ENCODE data around the gene SH2D6.

Gene SH2D6

DNA sequence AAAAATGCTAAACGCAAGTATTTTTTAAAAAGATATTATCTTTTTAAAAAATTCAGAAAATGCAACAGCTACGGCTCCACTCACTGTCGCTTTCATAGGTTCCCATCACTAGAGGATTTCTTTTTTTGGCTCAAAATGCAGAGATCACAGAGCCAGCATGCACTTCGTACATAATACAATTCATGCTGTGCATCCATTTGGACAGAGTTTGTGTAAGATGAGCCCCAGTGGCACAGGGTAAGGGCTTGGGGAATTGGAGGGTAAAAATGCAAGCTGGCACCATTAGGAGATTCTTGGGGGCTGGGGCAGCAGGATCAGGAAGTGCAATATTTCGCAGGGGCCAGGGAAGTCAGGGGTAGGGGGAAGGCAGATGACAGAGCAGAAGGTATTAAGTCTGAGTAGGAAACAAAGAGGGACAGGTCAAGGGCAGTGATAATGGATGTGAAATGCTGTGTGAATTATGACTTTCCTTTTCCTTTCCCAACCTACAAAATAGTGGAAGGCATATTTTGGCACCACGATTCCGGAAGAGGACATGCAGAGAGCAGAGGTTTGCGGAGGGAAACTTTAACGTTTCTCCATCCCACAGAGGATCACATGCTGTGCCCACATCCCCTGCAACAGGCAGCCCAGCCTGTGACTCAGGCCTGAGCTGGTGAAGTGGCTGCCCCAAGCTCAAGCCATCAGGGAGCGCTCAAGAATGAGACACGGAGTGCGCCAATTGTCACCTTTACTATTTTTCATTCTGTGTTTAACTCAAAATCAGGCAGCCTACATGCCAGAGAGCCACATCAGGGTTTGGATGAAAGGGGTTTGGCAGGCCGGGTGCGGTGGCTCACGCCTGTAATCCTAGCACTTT, 13.1 kb upstream of the SH2D6 start:
- no peaks in the 10 kb centered on the region for H3K36me3 ChIP-seq (ENCODE audit: control insufficient read depth in 2 of 2, insufficient read depth in 1 of 2, low read length in 2 of 2)
- no peaks in the 10 kb centered on the region; the same call in 1 of the 2 replicates for H3K4me1 ChIP-seq (ENCODE audit: control insufficient read depth, insufficient read depth, low read length)
- no peaks in the 10 kb centered on the region for H3K9me3 ChIP-seq (ENCODE audit: control insufficient read depth, insufficient read depth, low read depth, low read length)
- POLR2A ChIA-PET = no interaction called here
- H3K4me3 ChIP-seq (ENCODE audit: low read depth, low read length) = no peak overlapping the region
- no peak overlapping the region for H3K27ac ChIP-seq (ENCODE audit: extremely low read depth, low read depth, low read length)
- CTCF ChIA-PET = interaction anchor here (0.7 kb wide), 2 partner anchors 15 to 148 kb away, joined by 4 read pairs; no protein-coding TSS in a partner anchor
- 0 out of 2 replicates have a peak, but pooled peaks have one; percentile 7 for TF ChIP-seq PRDM1 (tag by site-specific recombination; IDR thresholded peaks at IDR 0.05)
- no peak for TF ChIP-seq ZNF211 (tag by site-specific recombination; IDR thresholded peaks at IDR 0.05; ENCODE audit: low read depth)

GRCh38 chr2:85409845-85410583, 8.5 kb upstream of the SH2D6 start, which contains the start of gene CAPG:
Gene CAPG (minus strand): TSS chr2:85410366. CDS start chr2:85402145, 8,221 bp downstream.
- Histone ChIP-seq H3K36me3 (ENCODE audit: control insufficient read depth in 2 of 2, insufficient read depth in 1 of 2, low read length in 2 of 2) (no peaks in the 10 kb centered on the region), H3K9me3 (ENCODE audit: control insufficient read depth, insufficient read depth, low read depth, low read length) (no peaks in the 10 kb centered on the region), H3K4me1 (ENCODE audit: control insufficient read depth, insufficient read depth, low read length) (no peaks in the 10 kb centered on the region; the same call in 1 of the 2 replicates), H3K4me3 (ENCODE audit: low read depth, low read length) (no peak within 1 kb of the TSS), H3K27ac (ENCODE audit: extremely low read depth, low read depth, low read length) (no peak within 1 kb of the TSS)
- ChIA-PET CTCF (interaction anchor here (0.6 to 1.4 kb wide), 2 partner anchors 128 to 142 kb away, joined by 3 to 4 read pairs; no protein-coding TSS in a partner anchor), POLR2A (no interaction called here)
- TF ChIP-seq ZNF658 (tag by site-specific recombination; IDR thresholded peaks at IDR 0.05) (no peak), ZFHX2 (tag by site-specific recombination; conservative IDR thresholded peaks at IDR 0.05) (peak; percentile 68), ZNF530 (tag by site-specific recombination; IDR thresholded peaks at IDR 0.05; ENCODE audit: low read depth) (no peak), ZNF776 (tag by site-specific recombination; IDR thresholded peaks at IDR 0.05; ENCODE audit: borderline replicate concordance) (no peak), HIC1 (tag by site-specific recombination; IDR thresholded peaks at IDR 0.05) (0 out of 2 replicates have a peak, but pooled peaks have one; percentile 21), KLF1 (tag by site-specific recombination; IDR thresholded peaks at IDR 0.05) (peak; percentile 83), EGR2 (tag by site-specific recombination; IDR thresholded peaks at IDR 0.05; ENCODE audit: low read depth) (peak; percentile 82), KLF9 (tag by site-specific recombination; IDR thresholded peaks at IDR 0.05; ENCODE audit: low read depth) (0 out of 2 replicates have a peak, but pooled peaks have one; percentile 11), ZNF148 (tag by site-specific recombination; IDR thresholded peaks at IDR 0.05; ENCODE audit: borderline replicate concordance) (no peak)
- TF ChIP-seq, protein P1, sequence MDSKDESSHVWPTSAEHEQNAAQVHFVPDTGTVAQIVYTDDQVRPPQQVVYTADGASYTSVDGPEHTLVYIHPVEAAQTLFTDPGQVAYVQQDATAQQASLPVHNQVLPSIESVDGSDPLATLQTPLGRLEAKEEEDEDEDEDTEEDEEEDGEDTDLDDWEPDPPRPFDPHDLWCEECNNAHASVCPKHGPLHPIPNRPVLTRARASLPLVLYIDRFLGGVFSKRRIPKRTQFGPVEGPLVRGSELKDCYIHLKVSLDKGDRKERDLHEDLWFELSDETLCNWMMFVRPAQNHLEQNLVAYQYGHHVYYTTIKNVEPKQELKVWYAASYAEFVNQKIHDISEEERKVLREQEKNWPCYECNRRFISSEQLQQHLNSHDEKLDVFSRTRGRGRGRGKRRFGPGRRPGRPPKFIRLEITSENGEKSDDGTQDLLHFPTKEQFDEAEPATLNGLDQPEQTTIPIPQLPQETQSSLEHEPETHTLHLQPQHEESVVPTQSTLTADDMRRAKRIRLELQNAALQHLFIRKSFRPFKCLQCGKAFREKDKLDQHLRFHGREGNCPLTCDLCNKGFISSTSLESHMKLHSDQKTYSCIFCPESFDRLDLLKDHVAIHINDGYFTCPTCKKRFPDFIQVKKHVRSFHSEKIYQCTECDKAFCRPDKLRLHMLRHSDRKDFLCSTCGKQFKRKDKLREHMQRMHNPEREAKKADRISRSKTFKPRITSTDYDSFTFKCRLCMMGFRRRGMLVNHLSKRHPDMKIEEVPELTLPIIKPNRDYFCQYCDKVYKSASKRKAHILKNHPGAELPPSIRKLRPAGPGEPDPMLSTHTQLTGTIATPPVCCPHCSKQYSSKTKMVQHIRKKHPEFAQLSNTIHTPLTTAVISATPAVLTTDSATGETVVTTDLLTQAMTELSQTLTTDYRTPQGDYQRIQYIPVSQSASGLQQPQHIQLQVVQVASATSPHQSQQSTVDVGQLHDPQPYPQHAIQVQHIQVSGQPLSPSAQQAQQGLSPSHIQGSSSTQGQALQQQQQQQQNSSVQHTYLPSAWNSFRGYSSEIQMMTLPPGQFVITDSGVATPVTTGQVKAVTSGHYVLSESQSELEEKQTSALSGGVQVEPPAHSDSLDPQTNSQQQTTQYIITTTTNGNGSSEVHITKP (tag by site-specific recombination; IDR thresholded peaks at IDR 0.05) = peak; percentile 24; the same call in 1 of the 2 replicates

All from HEK293 (cell line).